HCT116 (cell line): ENCODE data around the gene ZNF423. TPM values are rescaled to one million over a fixed set of nuclear protein-coding genes. Genes with fewer than 3 reads are reported as not detected.

Source experiments
- ATAC-seq: fragments of 200-7000 bp; cut with Tn5 transposase; 2 replicates; pipeline ENCODE4 v1.9.1; 2020; ENCODE audit warnings: mild to moderate bottlenecking, moderate library complexity
- BruUV-seq: library from RNA; stranded (reverse); fragments of 400-500 nt; replicated peaks from 2 replicates; lab custom pipeline; 2021; lab: Mats Ljungman, UMichigan
- CTCF ChIA-PET: fragments of 300-600 bp; sonication (Branson Sonifier 250); formaldehyde crosslinking; loops from one replicate; lab custom pipeline; 2021; ENCODE audit warnings: antibody characterized with exemption; lab: Charles Lee
- POLR2A ChIA-PET: fragments of 300-600, 350-600 bp; sonication (Branson Sonifier 250); formaldehyde crosslinking; loops from one replicate; lab custom pipeline; 2021; ENCODE audit warnings: antibody characterized with exemption; lab: Charles Lee
- RAD21 ChIA-PET, 2 experiments: fragments of 300-600 bp; sonication (Branson Sonifier 250); formaldehyde crosslinking; loops; one replicate each; lab custom pipeline; 2023; ENCODE audit warnings: low total read pairs in 2 of 2; ENCODE audit not compliant: uncharacterized antibody in 2 of 2, unreplicated experiment in 2 of 2, low non-redundant PET in 1 of 2; lab: Charles Lee
- DNase-seq: peaks from one replicate; pipeline ENCODE4 v3.0.0-alpha.2; 2010; ENCODE audit warnings: low read depth, low spot score
- H2AFZ ChIP-seq: fragments of 200-600 bp; shearing (Covaris generic), sonication (generic); 2 replicates; pipeline ENCODE4 v1.6.1; 2017; ENCODE audit warnings: low read depth, mixed run types, mixed read lengths, antibody characterized with exemption, low read length; ENCODE audit not compliant: poor library complexity, severe bottlenecking
- H3K27ac ChIP-seq: 2 replicates; pipeline ENCODE4 v1.5.1; 2012; ENCODE audit warnings: low read depth, low read length
- H3K27me3 ChIP-seq: fragments of 200-600 bp; sonication (generic); 2 replicates; pipeline ENCODE4 v1.6.1; 2016; ENCODE audit warnings: mixed run types, low read length, mixed read lengths; ENCODE audit not compliant: insufficient read depth
- H3K36me3 ChIP-seq, 2 experiments: fragments of 200-500 bp in 1 of 2; fragments of 200-600 bp in 1 of 2; sonication (Bioruptor generic) in 1 of 2; sonication (generic) in 1 of 2; 2 replicates each; pipeline versions ENCODE4 v1.5.1 to v1.6.1; 2014 to 2016; ENCODE audit warnings: low read length in 2 of 2, inconsistent platforms in 1 of 2, mixed read lengths in 1 of 2, mixed run types in 1 of 2; ENCODE audit not compliant: insufficient read depth in 2 of 2, control insufficient read depth in 1 of 2
- H3K4me1 ChIP-seq, 2 experiments: fragments of 200-600 bp in 1 of 2; sonication (generic) in 1 of 2; 2 replicates each; pipeline versions ENCODE4 v1.5.1 to v1.6.1; 2012 to 2017; ENCODE audit warnings: low read length in 2 of 2, inconsistent platforms in 1 of 2, mild to moderate bottlenecking in 1 of 2, mixed read lengths in 1 of 2, mixed run types in 1 of 2, moderate library complexity in 1 of 2; ENCODE audit not compliant: insufficient read depth in 2 of 2, control insufficient read depth in 1 of 2
- H3K4me2 ChIP-seq: fragments of 200-600 bp; sonication (generic); 2 replicates; pipeline ENCODE4 v1.6.1; 2017; ENCODE audit warnings: mixed run types, low read length, mixed read lengths
- H3K4me3 ChIP-seq, 2 experiments: fragments of 200-600 bp in 1 of 2; sonication (generic) in 1 of 2; replicated peaks in 1 of 2; 2 replicates each; pipeline ENCODE4 v1.5.1; 2011 to 2016; ENCODE audit warnings: low read length in 2 of 2, control low read depth in 1 of 2, low read depth in 1 of 2, mild to moderate bottlenecking in 1 of 2, mixed read lengths in 1 of 2, mixed run types in 1 of 2
- H3K79me2 ChIP-seq: fragments of 200-600 bp; sonication (generic); 2 replicates; pipeline ENCODE4 v1.6.1; 2017; ENCODE audit warnings: mild to moderate bottlenecking, mixed run types, low read length, moderate library complexity, mixed read lengths; ENCODE audit not compliant: insufficient read depth
- H3K9ac ChIP-seq: fragments of 200-600 bp; sonication (generic); 2 replicates; pipeline ENCODE4 v1.6.1; 2016; ENCODE audit warnings: low read length, mixed read lengths
- H3K9me2 ChIP-seq: fragments of 200-600 bp; sonication (generic), shearing (Covaris generic); 2 replicates; pipeline ENCODE4 v1.6.1; 2017; ENCODE audit warnings: mixed run types, mild to moderate bottlenecking, moderate library complexity; ENCODE audit not compliant: insufficient read depth
- H3K9me3 ChIP-seq, 2 experiments: fragments of 200-500 bp in 1 of 2; fragments of 200-600 bp in 1 of 2; sonication (Bioruptor generic) in 1 of 2; sonication (generic) in 1 of 2; 2 replicates each; pipeline ENCODE4 v1.6.1; 2014 to 2017; ENCODE audit warnings: low read length in 2 of 2, mixed read lengths in 2 of 2, inconsistent platforms in 1 of 2, low read depth in 1 of 2, mild to moderate bottlenecking in 1 of 2, mixed run types in 1 of 2, moderate library complexity in 1 of 2; ENCODE audit not compliant: control insufficient read depth in 1 of 2, insufficient read depth in 1 of 2
- H4K20me1 ChIP-seq: fragments of 200-600 bp; sonication (generic), shearing (Covaris generic); 2 replicates; pipeline ENCODE4 v1.6.1; 2017; ENCODE audit warnings: mixed run types, mild to moderate bottlenecking, moderate library complexity; ENCODE audit not compliant: insufficient read depth
- CBX3 ChIP-seq: IDR thresholded peaks from 2 replicates; pipeline ENCODE4 v1.6.1; 2012; ENCODE audit warnings: low read depth
- CEBPB ChIP-seq: IDR thresholded peaks from 2 replicates; pipeline ENCODE4 v1.6.1; 2012; ENCODE audit warnings: low read depth
- EZH2phosphoT487 ChIP-seq: fragments of 200-600 bp; IDR thresholded peaks from 2 replicates; pipeline ENCODE4 v1.6.1; 2018; ENCODE audit warnings: antibody characterized with exemption, borderline replicate concordance
- JUND ChIP-seq: IDR thresholded peaks from 2 replicates; pipeline ENCODE4 v1.6.1; 2012
- POLR2A ChIP-seq: IDR thresholded peaks from 2 replicates; pipeline ENCODE4 v1.7.0; 2011; ENCODE audit warnings: borderline replicate concordance; ENCODE audit not compliant: insufficient read depth, insufficient read length; ENCODE audit errors: extremely low read depth
- POLR2AphosphoS5 ChIP-seq: IDR thresholded peaks from 2 replicates; pipeline ENCODE4 v1.6.1; 2011; ENCODE audit warnings: mild to moderate bottlenecking, low read depth, low read length, moderate library complexity
- REST ChIP-seq: IDR thresholded peaks from 2 replicates; pipeline ENCODE4 v1.6.1; 2012; ENCODE audit warnings: low read depth
- SIN3A ChIP-seq: IDR thresholded peaks from 2 replicates; pipeline ENCODE4 v1.6.1; 2012; ENCODE audit warnings: low read depth
- SP1 ChIP-seq: IDR thresholded peaks from 2 replicates; pipeline ENCODE4 v1.6.1; 2012; ENCODE audit warnings: low read depth
- SRF ChIP-seq: IDR thresholded peaks from 2 replicates; pipeline ENCODE4 v1.6.1; 2012; ENCODE audit warnings: low read depth
- TCF7L2 ChIP-seq: IDR thresholded peaks from 2 replicates; pipeline ENCODE4 v1.7.0; 2011; ENCODE audit warnings: borderline replicate concordance, inconsistent platforms; ENCODE audit not compliant: insufficient read depth, insufficient read length; ENCODE audit errors: extremely low read depth
- YY1 ChIP-seq: IDR thresholded peaks from 2 replicates; pipeline ENCODE4 v1.6.1; 2011; ENCODE audit warnings: low read length, low read depth, moderate library complexity, mild to moderate bottlenecking; ENCODE audit not compliant: insufficient replicate concordance; ENCODE audit errors: extremely low read depth
- ZNF274 ChIP-seq: fragments of 200-500 bp; sonication (Bioruptor generic); IDR thresholded peaks from 2 replicates; pipeline ENCODE4 v1.6.1; 2014; ENCODE audit warnings: mild to moderate bottlenecking, low read depth, low read length, inconsistent platforms
- intact Hi-C: fragments of 100-400 bp; cut with micrococcal nuclease; formaldehyde crosslinking; loops from 2 replicates; pipeline ENCODE4 v1.10.0; 2022
- total RNA-seq: library from RNA; stranded (reverse); gene quantifications from one replicate; pipeline ENCODE4 v1.2.1, GENCODE V29; 2021; ENCODE audit not compliant: unreplicated experiment
- TF ChIP-seq, protein P1 (sequence below): IDR thresholded peaks from 2 replicates; pipeline ENCODE4 v1.6.1; 2012

ZNF423 gene
- total RNA-seq, 1 experiment from 2014 or later: 0.22 TPM

GRCh38 chr16:49547448-49547847, 308.5 kb downstream of the ZNF423 start:
- Histone ChIP-seq H3K9ac (no peak overlapping the region), H3K36me3 (no peaks in the 10 kb centered on the region), H3K4me3 (no peak overlapping the region), H3K27me3 (peaks cover 38% of the 10 kb centered on the region), H3K79me2 (no peaks in the 10 kb centered on the region), H3K4me2 (no peak overlapping the region), H3K4me1 (no peaks in the 10 kb centered on the region), H4K20me1 (no peaks in the 10 kb centered on the region), H3K9me2 (no peaks in the 10 kb centered on the region), H2AFZ (no peak overlapping the region), H3K9me3 (no peaks in the 10 kb centered on the region), H3K27ac (no peak overlapping the region)
- TF ChIP-seq REST (no peak), SIN3A (no peak), EZH2phosphoT487 (no peak), TCF7L2 (no peak), JUND (no peak)
- ChIA-PET CTCF (no interaction called here), RAD21 (no interaction called here), POLR2A (no interaction called here)
- intact Hi-C loops: no loop called here
- ATAC-seq: no peak
- no peak for DNase-seq
- no TSS peak for BruUV-seq

- TF ChIP-seq ZNF274 (no peak), JUND (no peak), REST (no peak), EZH2phosphoT487 (no peak), CBX3 (no peak), SP1 (no peak), POLR2AphosphoS5 (no peak), POLR2A (no peak), SRF (no peak), YY1 (no peak), CEBPB (no peak)
- TF ChIP-seq, protein P1, sequence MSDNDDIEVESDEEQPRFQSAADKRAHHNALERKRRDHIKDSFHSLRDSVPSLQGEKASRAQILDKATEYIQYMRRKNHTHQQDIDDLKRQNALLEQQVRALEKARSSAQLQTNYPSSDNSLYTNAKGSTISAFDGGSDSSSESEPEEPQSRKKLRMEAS: no peak
- TF ChIP-seq, all 23 proteins: peak for 0
- DNase-seq: no peak
- no peak overlapping the region for H3K27ac ChIP-seq
- no peaks in the 10 kb centered on the region for H3K9me3 ChIP-seq
- BruUV-seq: no TSS peak
- peaks cover 38% of the 10 kb centered on the region for H3K27me3 ChIP-seq
- H3K9ac ChIP-seq: no peak overlapping the region
- intact Hi-C loops: no loop called here
- CTCF ChIA-PET: no interaction called here
- no peaks in the 10 kb centered on the region for H3K4me1 ChIP-seq
- H3K4me2 ChIP-seq: no peak overlapping the region
- H3K9me2 ChIP-seq: no peaks in the 10 kb centered on the region
- H3K79me2 ChIP-seq: no peaks in the 10 kb centered on the region
- RAD21 ChIA-PET: no interaction called here
- ATAC-seq: no peak
- H2AFZ ChIP-seq: no peak overlapping the region
- H3K36me3 ChIP-seq: no peaks in the 10 kb centered on the region
- H3K4me3 ChIP-seq: no peak overlapping the region
- POLR2A ChIA-PET: no interaction called here
- H4K20me1 ChIP-seq: no peaks in the 10 kb centered on the region
Observed at GRCh38 chr16:49546735-49547134, 309.2 kb downstream of the ZNF423 start.
